K562 (cell line): Measurements from ENCODE around the gene RABGAP1. TPM values are rescaled to one million over a fixed set of nuclear protein-coding genes. Genes with fewer than 3 reads are reported as not detected.

Source experiments
- ATAC-seq: fragments of 200-7000 bp; cut with Tn5 transposase; 3 replicates; pipeline ENCODE4 v1.9.1; 2020; ENCODE audit warnings: moderate library complexity
- BruUV-seq: library from RNA; stranded (reverse); fragments of 400-500 nt; replicated peaks from 2 replicates; lab custom pipeline; 2021; lab: Mats Ljungman, UMichigan
- CTCF ChIA-PET: fragments of 300-600 bp; formaldehyde crosslinking; extraction: SDS; loops from one replicate; lab custom pipeline; 2021; ENCODE audit warnings: low intra/inter-chr PET ratio; lab: Yijun Ruan, JAX
- POLR2A ChIA-PET: fragments of 300-600, 350-650 bp; sonication (Branson Sonifier 250); formaldehyde crosslinking; extraction: SDS; loops from one replicate; lab custom pipeline; 2021; ENCODE audit warnings: antibody characterized with exemption, inconsistent platforms; lab: Yijun Ruan, JAX
- DNase-seq, 4 experiments: peaks; one replicate each; pipeline versions ENCODE4 v3.0.0 to v3.0.0-alpha.2; 2011 to 2018; ENCODE audit warnings: low spot score in 3 of 4, mixed read lengths in 3 of 4; ENCODE audit errors: extremely low read depth in 1 of 4
- FAIRE-seq: peaks from 2 replicates; lab custom pipeline; 2011; peaks lifted over from hg19 to GRCh38; lab: Jason Lieb, UNC
- H2AFZ ChIP-seq: 2 replicates; pipeline ENCODE4 v1.6.0; 2011; ENCODE audit warnings: low read depth, low read length, control low read depth, inconsistent platforms
- H3K27ac ChIP-seq: fragments of 200-600 bp; 3 replicates; pipeline ENCODE4 v1.8.0; 2011; ENCODE audit warnings: low read depth, mild to moderate bottlenecking, control low read depth, inconsistent platforms, low read length, moderate library complexity, mixed read lengths; ENCODE audit errors: extremely low read depth
- H3K27me3 ChIP-seq, 2 experiments: fragments of 300-600 bp in 1 of 2; 2 replicates in 1 of 2; 3 replicates in 1 of 2; pipeline versions ENCODE4 v1.6.0 to v1.8.0; 2011; ENCODE audit warnings: inconsistent platforms in 2 of 2, low read length in 2 of 2, mild to moderate bottlenecking in 1 of 2, mixed read lengths in 1 of 2, moderate library complexity in 1 of 2; ENCODE audit not compliant: control insufficient read depth in 2 of 2, insufficient read depth in 2 of 2
- H3K36me3 ChIP-seq: fragments of 300-600 bp; 3 replicates; pipeline ENCODE4 v1.8.0; 2011; ENCODE audit warnings: mild to moderate bottlenecking, low read length, inconsistent platforms; ENCODE audit not compliant: control insufficient read depth, insufficient read depth
- H3K4me1 ChIP-seq, 2 experiments: fragments of 200-600 bp in 1 of 2; replicated peaks in 1 of 2; 2 replicates in 1 of 2; 3 replicates in 1 of 2; pipeline versions ENCODE4 v1.5.1 to v1.8.0; 2011; ENCODE audit warnings: inconsistent platforms in 2 of 2, low read length in 2 of 2, mild to moderate bottlenecking in 1 of 2, mixed read lengths in 1 of 2, moderate library complexity in 1 of 2; ENCODE audit not compliant: control insufficient read depth in 2 of 2, insufficient read depth in 2 of 2
- H3K4me2 ChIP-seq: 2 replicates; pipeline ENCODE4 v1.6.1; 2011; ENCODE audit warnings: low read length, control low read depth, inconsistent platforms, mixed read lengths; ENCODE audit not compliant: insufficient read depth
- H3K4me3 ChIP-seq: fragments of 200-600 bp; sonication (generic), shearing (Covaris generic); 2 replicates; pipeline ENCODE4 v1.5.1; 2016; ENCODE audit warnings: control low read depth, inconsistent platforms
- H3K79me2 ChIP-seq: fragments of 200-600 bp; 3 replicates; pipeline ENCODE4 v1.8.0; 2011; ENCODE audit warnings: low read length, inconsistent platforms; ENCODE audit not compliant: control insufficient read depth, insufficient read depth
- H3K9ac ChIP-seq, 2 experiments: 2 replicates each; pipeline versions ENCODE4 v1.6.0 to v1.6.1; 2011; ENCODE audit warnings: low read depth in 2 of 2, low read length in 2 of 2, control low read depth in 1 of 2, inconsistent platforms in 1 of 2, mild to moderate bottlenecking in 1 of 2, mixed read lengths in 1 of 2; ENCODE audit not compliant: insufficient read depth in 1 of 2
- H3K9me1 ChIP-seq: one replicate; pipeline ENCODE4 v1.6.0; 2011; ENCODE audit warnings: inconsistent platforms, mild to moderate bottlenecking, low read length, moderate library complexity; ENCODE audit not compliant: control insufficient read depth, insufficient read depth
- H3K9me3 ChIP-seq: replicated peaks from 2 replicates; pipeline ENCODE4 v1.5.1; 2011; ENCODE audit warnings: low read depth, low read length, inconsistent platforms; ENCODE audit not compliant: control insufficient read depth, insufficient read depth
- H4K20me1 ChIP-seq: replicated peaks from 2 replicates; pipeline ENCODE4 v1.6.1; 2011; ENCODE audit warnings: low read length, inconsistent platforms, mixed read lengths; ENCODE audit not compliant: control insufficient read depth, insufficient read depth
- HNRNPH1 ChIP-seq: fragments of 200-400 bp; formaldehyde crosslinking; optimal IDR thresholded peaks from 2 replicates; pipeline ENCODE3; 2017; ENCODE audit warnings: low read depth, mild to moderate bottlenecking, low read length, moderate library complexity
- MAFF ChIP-seq: IDR thresholded peaks from 2 replicates; pipeline ENCODE4 v1.6.1; 2012; ENCODE audit warnings: low read length, improper control_type of control experiment
- MCM5 ChIP-seq: fragments of 450-650 bp; IDR thresholded peaks from 2 replicates; pipeline ENCODE4 v1.6.1; 2016; ENCODE audit warnings: low read depth
- PTRF ChIP-seq: fragments of 450-650 bp; IDR thresholded peaks from 2 replicates; pipeline ENCODE4 v1.6.1; 2016; ENCODE audit warnings: mild to moderate bottlenecking, missing genetic modification characterization, missing compliant biosample characterization
- SAFB ChIP-seq: fragments of 200-400 bp; formaldehyde crosslinking; IDR thresholded peaks from 2 replicates; pipeline ENCODE4 v1.6.1; 2017; ENCODE audit warnings: low read depth, low read length, borderline replicate concordance
- SREBF1 ChIP-seq: fragments of 150-350 bp; IDR thresholded peaks from 2 replicates; pipeline ENCODE4 v1.6.1; 2014; ENCODE audit warnings: antibody characterized with exemption, low read depth, low read length, borderline replicate concordance
- ZNF232 ChIP-seq: sonication (generic); formaldehyde crosslinking; IDR thresholded peaks from 2 replicates; pipeline ENCODE4 v1.8.0; 2022; ENCODE audit warnings: mild to moderate bottlenecking, missing genetic modification reagents
- WGBS: fragments of 100-300 bp; shearing (Covaris generic); methylation state at CpG from one replicate; pipeline ENCODE4 v1.1.6; 2016; ENCODE audit warnings: low coverage, mixed read lengths; ENCODE audit not compliant: insufficient coverage; ENCODE audit errors: missing lambda C conversion rate; 5-methylcytosine and 5-hydroxymethylcytosine counted together
- in situ Hi-C: fragments of 300-500 bp; cut with MboI; formaldehyde crosslinking; loops from 4 replicates; pipeline ENCODE4 v1.15.0; 2018; ENCODE audit warnings: inconsistent platforms, mixed read lengths
- intact Hi-C: fragments of 100-400 bp; cut with micrococcal nuclease; formaldehyde crosslinking; loops from 2 replicates; pipeline ENCODE4 v1.14.2; 2022
- polyA plus RNA-seq, 8 experiments: library from polyadenylated mRNA; depleted of rRNA in 4 of 8; stranded (reverse) in 5 of 8; unstranded in 3 of 8; fragments of >200 nt; fragmentation: Nextera tagmentation in 2 of 8; fragmentation: Illumina TruSeq in 1 of 8; extraction: Ambion mirVana in 2 of 8; extraction: Trizol in 1 of 8; gene quantifications; 2 replicates each; pipeline versions ENCODE4 v1.2.1 to v1.2.3, GENCODE V29; 2011 to 2014; ENCODE audit warnings: inconsistent platforms in 1 of 8, missing spikeins in 1 of 8
- total RNA-seq, 7 experiments: library from RNA; depleted of rRNA in 6 of 7; stranded (reverse); fragments of >200 nt in 6 of 7; fragmentation: Illumina TruSeq in 2 of 7; extraction: Trizol in 2 of 7; gene quantifications; 2 replicates each; pipeline versions ENCODE4 v1.2.1 to v1.2.3, GENCODE V29; 2011 to 2021; ENCODE audit warnings: low replicate concordance in 1 of 7
- TF ChIP-seq, protein P1 (sequence below): fragments of 250-450 bp; sonication (Bioruptor Pico); IDR thresholded peaks from 2 replicates; pipeline ENCODE4 v1.9.0; 2021; ENCODE audit warnings: mild to moderate bottlenecking, inconsistent platforms
- TF ChIP-seq, protein P2 (sequence below): fragments of 450-650 bp; IDR thresholded peaks from 2 replicates; pipeline ENCODE4 v1.6.1; 2016; ENCODE audit warnings: missing biosample characterization, missing genetic modification characterization
- TF ChIP-seq, protein P3 (sequence below), 3 experiments: IDR thresholded peaks in 2 of 3; conservative IDR thresholded peaks in 1 of 3; 2 replicates each; pipeline ENCODE4 v1.5.1; 2011 to 2012; ENCODE audit warnings: low read length in 3 of 3, mild to moderate bottlenecking in 3 of 3, control low read depth in 2 of 3, improper control_type of control experiment in 1 of 3, inconsistent platforms in 1 of 3, low read depth in 1 of 3, mixed read lengths in 1 of 3, moderate library complexity in 1 of 3; ENCODE audit not compliant: insufficient read depth in 2 of 3

The RABGAP1 gene
- total and polyA plus RNA-seq, 9 of the 15 experiments (the other 6 are each of a cell fraction or from before 2014, with no cell fraction given) = 1.5 to 22.7 (median 13.1) TPM

DNA sequence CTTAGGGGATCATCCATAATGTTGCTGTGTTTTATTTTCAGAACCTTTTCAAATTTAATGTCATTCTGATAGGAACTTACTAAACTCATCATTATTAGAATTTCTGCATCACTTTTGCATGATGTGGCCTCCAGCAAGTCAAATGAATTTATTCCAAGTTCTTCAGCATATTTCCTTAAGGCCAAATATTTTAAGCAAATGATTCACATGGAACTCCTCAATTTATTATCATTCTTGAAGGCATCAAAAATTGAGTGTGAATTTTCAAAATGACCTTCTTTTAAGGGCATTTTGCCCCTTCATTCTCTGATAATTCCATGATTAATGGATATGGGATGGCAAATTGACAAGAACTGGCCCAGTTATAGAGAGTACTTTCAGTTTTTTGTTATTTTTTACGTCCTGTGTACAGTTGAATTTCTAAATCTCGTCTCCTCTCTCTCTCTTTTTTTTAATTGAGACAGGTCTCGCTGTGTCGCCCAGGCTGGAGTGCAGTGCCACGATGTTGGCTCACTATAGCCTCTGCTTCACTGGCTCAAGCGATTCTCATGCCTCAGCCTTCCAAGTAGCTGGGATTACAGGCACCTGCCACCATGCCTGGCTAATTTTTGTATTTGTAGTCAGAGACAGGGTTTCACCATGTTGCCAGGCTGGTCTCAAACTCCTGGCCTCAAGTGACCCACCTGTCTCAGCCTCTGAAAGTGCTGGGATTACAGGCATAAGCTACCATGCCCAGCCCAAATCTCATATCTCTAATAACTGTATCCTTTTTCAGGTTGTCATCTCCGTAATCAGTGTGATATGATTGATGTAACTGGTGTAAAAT, 121.7 kb downstream of the RABGAP1 start (continued):
- TF ChIP-seq PTRF (tag) (no peak), MCM5 (no peak)
- TF ChIP-seq, protein P1, sequence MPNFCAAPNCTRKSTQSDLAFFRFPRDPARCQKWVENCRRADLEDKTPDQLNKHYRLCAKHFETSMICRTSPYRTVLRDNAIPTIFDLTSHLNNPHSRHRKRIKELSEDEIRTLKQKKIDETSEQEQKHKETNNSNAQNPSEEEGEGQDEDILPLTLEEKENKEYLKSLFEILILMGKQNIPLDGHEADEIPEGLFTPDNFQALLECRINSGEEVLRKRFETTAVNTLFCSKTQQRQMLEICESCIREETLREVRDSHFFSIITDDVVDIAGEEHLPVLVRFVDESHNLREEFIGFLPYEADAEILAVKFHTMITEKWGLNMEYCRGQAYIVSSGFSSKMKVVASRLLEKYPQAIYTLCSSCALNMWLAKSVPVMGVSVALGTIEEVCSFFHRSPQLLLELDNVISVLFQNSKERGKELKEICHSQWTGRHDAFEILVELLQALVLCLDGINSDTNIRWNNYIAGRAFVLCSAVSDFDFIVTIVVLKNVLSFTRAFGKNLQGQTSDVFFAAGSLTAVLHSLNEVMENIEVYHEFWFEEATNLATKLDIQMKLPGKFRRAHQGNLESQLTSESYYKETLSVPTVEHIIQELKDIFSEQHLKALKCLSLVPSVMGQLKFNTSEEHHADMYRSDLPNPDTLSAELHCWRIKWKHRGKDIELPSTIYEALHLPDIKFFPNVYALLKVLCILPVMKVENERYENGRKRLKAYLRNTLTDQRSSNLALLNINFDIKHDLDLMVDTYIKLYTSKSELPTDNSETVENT = no peak

DNA sequence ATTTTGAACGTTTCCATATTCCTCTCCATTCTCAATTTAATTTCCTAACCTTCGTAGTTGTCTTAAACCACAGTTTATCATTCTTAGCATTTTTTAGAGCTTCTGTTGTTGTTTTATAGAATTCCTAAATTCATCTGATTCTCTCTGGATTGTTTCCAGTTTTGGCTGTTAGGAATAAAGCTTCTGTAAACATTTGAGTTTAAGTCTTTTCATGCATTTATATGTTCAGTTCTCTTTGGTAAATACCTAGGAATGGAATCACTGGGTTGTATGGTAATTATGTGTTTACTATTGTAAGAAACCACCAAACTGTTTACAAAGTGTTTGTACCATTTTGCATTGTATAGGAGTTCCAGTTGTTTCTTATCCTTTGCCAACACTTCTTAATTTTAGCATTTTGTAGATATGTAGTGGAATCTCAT, 122.4 kb downstream of the RABGAP1 start:
- POLR2A ChIA-PET = interaction anchor here (0.6 to 1.0 kb wide), 3 partner anchors 9 to 935 kb away, joined by 3 to 4 read pairs (median 3); no protein-coding TSS in a partner anchor
- TF ChIP-seq MAFF = no peak
- TF ChIP-seq, protein P2, sequence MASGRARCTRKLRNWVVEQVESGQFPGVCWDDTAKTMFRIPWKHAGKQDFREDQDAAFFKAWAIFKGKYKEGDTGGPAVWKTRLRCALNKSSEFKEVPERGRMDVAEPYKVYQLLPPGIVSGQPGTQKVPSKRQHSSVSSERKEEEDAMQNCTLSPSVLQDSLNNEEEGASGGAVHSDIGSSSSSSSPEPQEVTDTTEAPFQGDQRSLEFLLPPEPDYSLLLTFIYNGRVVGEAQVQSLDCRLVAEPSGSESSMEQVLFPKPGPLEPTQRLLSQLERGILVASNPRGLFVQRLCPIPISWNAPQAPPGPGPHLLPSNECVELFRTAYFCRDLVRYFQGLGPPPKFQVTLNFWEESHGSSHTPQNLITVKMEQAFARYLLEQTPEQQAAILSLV (tag) = no peak
- TF ChIP-seq HNRNPH1 = no peak
- TF ChIP-seq ZNF232 (CRISPR knock-in tag) = no peak
- no peak for TF ChIP-seq SAFB
- no peak for TF ChIP-seq SREBF1
- TF ChIP-seq, protein P3, sequence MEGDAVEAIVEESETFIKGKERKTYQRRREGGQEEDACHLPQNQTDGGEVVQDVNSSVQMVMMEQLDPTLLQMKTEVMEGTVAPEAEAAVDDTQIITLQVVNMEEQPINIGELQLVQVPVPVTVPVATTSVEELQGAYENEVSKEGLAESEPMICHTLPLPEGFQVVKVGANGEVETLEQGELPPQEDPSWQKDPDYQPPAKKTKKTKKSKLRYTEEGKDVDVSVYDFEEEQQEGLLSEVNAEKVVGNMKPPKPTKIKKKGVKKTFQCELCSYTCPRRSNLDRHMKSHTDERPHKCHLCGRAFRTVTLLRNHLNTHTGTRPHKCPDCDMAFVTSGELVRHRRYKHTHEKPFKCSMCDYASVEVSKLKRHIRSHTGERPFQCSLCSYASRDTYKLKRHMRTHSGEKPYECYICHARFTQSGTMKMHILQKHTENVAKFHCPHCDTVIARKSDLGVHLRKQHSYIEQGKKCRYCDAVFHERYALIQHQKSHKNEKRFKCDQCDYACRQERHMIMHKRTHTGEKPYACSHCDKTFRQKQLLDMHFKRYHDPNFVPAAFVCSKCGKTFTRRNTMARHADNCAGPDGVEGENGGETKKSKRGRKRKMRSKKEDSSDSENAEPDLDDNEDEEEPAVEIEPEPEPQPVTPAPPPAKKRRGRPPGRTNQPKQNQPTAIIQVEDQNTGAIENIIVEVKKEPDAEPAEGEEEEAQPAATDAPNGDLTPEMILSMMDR (IDR thresholded peaks at IDR 0.05 in 2 of 3, conservative IDR thresholded peaks at IDR 0.05 in 1 of 3; ENCODE audit: insufficient read depth in 2 of 3, low read depth in 1 of 3, low read length in 3 of 3) = no peak
- H3K9ac ChIP-seq = no peak overlapping the region
- H3K27ac ChIP-seq = no peak overlapping the region
- no peaks in the 10 kb centered on the region for H3K27me3 ChIP-seq
- intact Hi-C loops = loop anchor here (10.0 kb wide), 1 partner anchor 598 kb away; no protein-coding TSS in a partner anchor
- no peak overlapping the region for H3K4me2 ChIP-seq
- CTCF ChIA-PET = no interaction called here
- no peak for ATAC-seq
- H4K20me1 ChIP-seq = no peaks in the 10 kb centered on the region
- no peaks in the 10 kb centered on the region for H3K79me2 ChIP-seq
- no peak overlapping the region for H3K4me3 ChIP-seq
- H3K9me1 ChIP-seq = no peaks in the 10 kb centered on the region
- no peak for FAIRE-seq
- peaks cover 14% of the 10 kb centered on the region; the same call in 1 of the 3 replicates for H3K36me3 ChIP-seq
- 60% methylated on average over 2 of the region's 2 CpGs for WGBS
- no peak for DNase-seq
- BruUV-seq = no TSS peak
- in situ Hi-C loops = no loop called here
- no peaks in the 10 kb centered on the region for H3K4me1 ChIP-seq
- H2AFZ ChIP-seq = no peak overlapping the region
- no peaks in the 10 kb centered on the region for H3K9me3 ChIP-seq
